Neuronal stem cell (in vitro differentiated cells): ENCODE results near the gene SULT6B1.

ENCODE experiments used
- DNase-seq: peaks from one replicate; pipeline ENCODE4 v3.0.0-alpha.2; 2013; ENCODE audit warnings: low spot score
- H2AFZ ChIP-seq: one replicate; pipeline ENCODE4 v1.6.1; 2013; ENCODE audit warnings: mild to moderate bottlenecking, low read length, inconsistent platforms
- H2AK5ac ChIP-seq: 2 replicates; pipeline ENCODE4 v1.6.1; 2013; ENCODE audit warnings: low read depth, mild to moderate bottlenecking, inconsistent platforms, low read length, moderate library complexity, mixed read lengths
- H2BK120ac ChIP-seq: 2 replicates; pipeline ENCODE4 v1.6.1; 2013; ENCODE audit warnings: low read depth, mild to moderate bottlenecking, inconsistent platforms, low read length, moderate library complexity, mixed read lengths
- H2BK12ac ChIP-seq: one replicate; pipeline ENCODE4 v1.6.1; 2013; ENCODE audit warnings: low read length, inconsistent platforms
- H2BK15ac ChIP-seq: 2 replicates; pipeline ENCODE4 v1.6.1; 2013; ENCODE audit warnings: mild to moderate bottlenecking, low read length, inconsistent platforms, mixed read lengths
- H2BK5ac ChIP-seq: one replicate; pipeline ENCODE4 v1.6.1; 2013; ENCODE audit warnings: inconsistent platforms, mild to moderate bottlenecking, low read length, moderate library complexity
- H3K14ac ChIP-seq: one replicate; pipeline ENCODE4 v1.6.1; 2013; ENCODE audit warnings: low read length, inconsistent platforms
- H3K18ac ChIP-seq: 2 replicates; pipeline ENCODE4 v1.6.1; 2013; ENCODE audit warnings: low read length, inconsistent platforms
- H3K23ac ChIP-seq: 2 replicates; pipeline ENCODE4 v1.6.1; 2013; ENCODE audit warnings: low read depth, mild to moderate bottlenecking, mixed read lengths, low read length, inconsistent platforms; ENCODE audit not compliant: poor library complexity
- H3K27ac ChIP-seq: replicated peaks from 3 replicates; pipeline ENCODE4 v1.5.1; 2013; ENCODE audit warnings: low read length, inconsistent platforms
- H3K27me3 ChIP-seq, 3 experiments: 2 replicates each; pipeline ENCODE4 v1.6.1; 2013; ENCODE audit warnings: low read length in 3 of 3, mild to moderate bottlenecking in 2 of 3, inconsistent platforms in 1 of 3, low read depth in 1 of 3, mixed read lengths in 1 of 3, moderate library complexity in 1 of 3; ENCODE audit not compliant: control insufficient read depth in 3 of 3, insufficient read depth in 3 of 3
- H3K36me3 ChIP-seq, 2 donors: replicated peaks in 1 of 2; 2 replicates each; pipeline ENCODE4 v1.6.1; 2013; ENCODE audit warnings: low read length in 2 of 2; ENCODE audit not compliant: control insufficient read depth in 2 of 2, insufficient read depth in 2 of 2
- H3K4ac ChIP-seq: 2 replicates; pipeline ENCODE4 v1.6.1; 2013; ENCODE audit warnings: inconsistent platforms, mild to moderate bottlenecking, low read length, moderate library complexity
- H3K4me1 ChIP-seq, 2 donors: 1 replicate in 1 of 2; 2 replicates in 1 of 2; pipeline ENCODE4 v1.6.1; 2013; ENCODE audit warnings: low read length in 2 of 2, low read depth in 1 of 2; ENCODE audit not compliant: control insufficient read depth in 2 of 2, insufficient read depth in 1 of 2
- H3K4me2 ChIP-seq: one replicate; pipeline ENCODE4 v1.6.1; 2013; ENCODE audit warnings: mild to moderate bottlenecking, low read length, inconsistent platforms; ENCODE audit not compliant: insufficient read depth, poor library complexity, severe bottlenecking
- H3K4me3 ChIP-seq, 2 donors: 2 replicates each; pipeline ENCODE4 v1.5.1; 2013; ENCODE audit warnings: low read length in 2 of 2, mild to moderate bottlenecking in 2 of 2, inconsistent platforms in 1 of 2, moderate library complexity in 1 of 2
- H3K79me1 ChIP-seq: one replicate; pipeline ENCODE4 v1.6.1; 2013; ENCODE audit warnings: low read depth, mild to moderate bottlenecking, inconsistent platforms, low read length, moderate library complexity
- H3K9ac ChIP-seq: one replicate; pipeline ENCODE4 v1.6.1; 2013; ENCODE audit warnings: mild to moderate bottlenecking, low read depth, low read length, inconsistent platforms; ENCODE audit not compliant: poor library complexity
- H3K9me3 ChIP-seq, 2 donors: replicated peaks in 1 of 2; 2 replicates each; pipeline versions ENCODE3 to v1.6.1; 2013; ENCODE audit warnings: low read length in 2 of 2, mild to moderate bottlenecking in 2 of 2, inconsistent platforms in 1 of 2, low read depth in 1 of 2, mixed read lengths in 1 of 2, moderate library complexity in 1 of 2; ENCODE audit not compliant: control insufficient read depth in 2 of 2, insufficient read depth in 1 of 2
- H4K8ac ChIP-seq: one replicate; pipeline ENCODE4 v1.6.1; 2013; ENCODE audit warnings: low read depth, mild to moderate bottlenecking, inconsistent platforms, low read length, moderate library complexity
- H4K91ac ChIP-seq: one replicate; pipeline ENCODE4 v1.6.1; 2013; ENCODE audit warnings: low read length, low read depth, mild to moderate bottlenecking, inconsistent platforms; ENCODE audit not compliant: poor library complexity
- WGBS, 2 donors: extraction: QIAGEN DNeasy Blood & Tissue Kit; methylation state at CpG; one replicate each; pipeline ENCODE4 v1.1.7; 2013; ENCODE audit warnings: missing lambda C conversion rate in 2 of 2, mixed read lengths in 1 of 2; ENCODE audit not compliant: insufficient read length in 2 of 2, insufficient replicate concordance in 1 of 2; ENCODE audit errors: extremely low coverage in 2 of 2; 5-methylcytosine and 5-hydroxymethylcytosine counted together

The SULT6B1 gene

GRCh38 chr2:37224063-37224462, 35.6 kb upstream of the SULT6B1 start:
- no peak overlapping the region for H2BK12ac ChIP-seq
- H3K4me3 ChIP-seq: no peak overlapping the region
- no CpG with 5 or more reads among the region's 1 CpG for WGBS, 2 donors
- no peak overlapping the region for H2BK5ac ChIP-seq
- H3K14ac ChIP-seq: no peak overlapping the region
- H2BK15ac ChIP-seq: no peak overlapping the region
- H3K4me1 ChIP-seq: peaks cover 0 to 4% of the 10 kb centered on the region in 2 donors
- H2BK120ac ChIP-seq: no peak overlapping the region
- no peak overlapping the region for H2AK5ac ChIP-seq
- no peaks in the 10 kb centered on the region for H3K79me1 ChIP-seq
- no peak overlapping the region for H3K18ac ChIP-seq
- peaks cover 16 to 90% of the 10 kb centered on the region in 2 donors for H3K36me3 ChIP-seq
- no peak overlapping the region for H3K27ac ChIP-seq
- no peak overlapping the region for H3K23ac ChIP-seq
- H3K4me2 ChIP-seq: no peak overlapping the region
- no peak overlapping the region for H4K8ac ChIP-seq
- no peak overlapping the region for H2AFZ ChIP-seq
- no peak overlapping the region for H3K9ac ChIP-seq
- H3K27me3 ChIP-seq: no peaks in the 10 kb centered on the region
- H4K91ac ChIP-seq: no peak overlapping the region
- DNase-seq: no peak
- no peak overlapping the region for H3K4ac ChIP-seq
- H3K9me3 ChIP-seq: no peaks in the 10 kb centered on the region

GRCh38 chr2:37223131-37223530, 34.7 kb upstream of the SULT6B1 start:
- no peak overlapping the region for H2AK5ac ChIP-seq
- peaks cover 13 to 90% of the 10 kb centered on the region in 2 donors for H3K36me3 ChIP-seq
- H3K27ac ChIP-seq: no peak overlapping the region
- no peaks in the 10 kb centered on the region for H3K79me1 ChIP-seq
- no peak overlapping the region for H2BK5ac ChIP-seq
- H2BK15ac ChIP-seq: no peak overlapping the region
- no peak overlapping the region for H3K4ac ChIP-seq
- no peak overlapping the region for H3K18ac ChIP-seq
- H3K4me3 ChIP-seq: no peak overlapping the region
- H4K91ac ChIP-seq: no peak overlapping the region
- no peak overlapping the region for H2AFZ ChIP-seq
- no peak overlapping the region for H3K14ac ChIP-seq
- no peak overlapping the region for H4K8ac ChIP-seq
- WGBS, 2 donors: no CpG with 5 or more reads among the region's 4 CpGs
- H3K9me3 ChIP-seq: no peaks in the 10 kb centered on the region
- no peak overlapping the region for H3K23ac ChIP-seq
- no peak overlapping the region for H2BK12ac ChIP-seq
- H3K4me2 ChIP-seq: no peak overlapping the region
- no peak overlapping the region for H3K9ac ChIP-seq
- no peak overlapping the region for H2BK120ac ChIP-seq
- no peaks in the 10 kb centered on the region for H3K27me3 ChIP-seq
- H3K4me1 ChIP-seq: peaks cover 0 to 4% of the 10 kb centered on the region in 2 donors
- DNase-seq: no peak

GRCh38 chr2:37219046-37219445, 30.6 kb upstream of the SULT6B1 start:
- Histone ChIP-seq H2BK120ac (no peak overlapping the region), H3K9me3 (no peaks in the 10 kb centered on the region), H2AFZ (no peak overlapping the region), H4K8ac (no peak overlapping the region), H3K18ac (no peak overlapping the region), H3K79me1 (no peaks in the 10 kb centered on the region), H3K27me3 (no peaks in the 10 kb centered on the region), H2BK5ac (no peak overlapping the region), H3K4me1 (no peaks in the 10 kb centered on the region), H3K23ac (no peak overlapping the region), H3K27ac (no peak overlapping the region), H3K14ac (no peak overlapping the region), H3K9ac (no peak overlapping the region), H2BK12ac (no peak overlapping the region), H4K91ac (no peak overlapping the region), H3K4me2 (no peak overlapping the region), H2AK5ac (no peak overlapping the region), H3K36me3 (peaks cover 9 to 90% of the 10 kb centered on the region in 2 donors), H2BK15ac (no peak overlapping the region), H3K4ac (no peak overlapping the region), H3K4me3 (no peak overlapping the region)
- no peak for DNase-seq
- no CpG with 5 or more reads among the region's 4 CpGs for WGBS, 2 donors

GRCh38 chr2:37215250-37215649, 26.8 kb upstream of the SULT6B1 start:
- no peaks in the 10 kb centered on the region for H3K27me3 ChIP-seq
- H3K4me3 ChIP-seq: no peak overlapping the region
- no CpG with 5 or more reads among the region's 1 CpG for WGBS, 2 donors
- H3K79me1 ChIP-seq: no peaks in the 10 kb centered on the region
- H2AK5ac ChIP-seq: no peak overlapping the region
- H3K9me3 ChIP-seq: no peaks in the 10 kb centered on the region
- peaks cover 10 to 92% of the 10 kb centered on the region in 2 donors for H3K36me3 ChIP-seq
- H3K4me2 ChIP-seq: no peak overlapping the region
- H3K18ac ChIP-seq: no peak overlapping the region
- no peak overlapping the region for H3K9ac ChIP-seq
- H3K4ac ChIP-seq: no peak overlapping the region
- H2AFZ ChIP-seq: no peak overlapping the region
- no peaks in the 10 kb centered on the region for H3K4me1 ChIP-seq
- H3K27ac ChIP-seq: no peak overlapping the region
- no peak overlapping the region for H2BK15ac ChIP-seq
- no peak overlapping the region for H4K91ac ChIP-seq
- DNase-seq: no peak
- no peak overlapping the region for H2BK5ac ChIP-seq
- no peak overlapping the region for H2BK12ac ChIP-seq
- H2BK120ac ChIP-seq: no peak overlapping the region
- no peak overlapping the region for H3K23ac ChIP-seq
- H4K8ac ChIP-seq: no peak overlapping the region
- no peak overlapping the region for H3K14ac ChIP-seq
